GM19452 (cell line): ENCODE results near the gene TLDC2.
"Not testable (repeated sequence)": the region's sequence is repeated elsewhere in the genome, so short reads cannot be mapped to it uniquely, and the experiment has no call there.

ENCODE experiments used
- ATAC-seq: cut with Tn5 transposase; IDR thresholded peaks from one replicate; pipeline ENCODE4 v1.9.1; 2021; ENCODE audit not compliant: unreplicated experiment

TLDC2 gene

GRCh38 chr20:36905566-36905965, 29.6 kb downstream of the TLDC2 start:
- not testable (repeated sequence) for ATAC-seq

- ATAC-seq, result not testable (repeated sequence)
Observed at GRCh38 chr20:36906086-36906485, 30.1 kb downstream of the TLDC2 start.

- no peak for ATAC-seq
Observed at GRCh38 chr20:36908603-36909002, 32.7 kb downstream of the TLDC2 start.

GRCh38 chr20:36916199-36916598, 40.3 kb downstream of the TLDC2 start:
- ATAC-seq, result no peak

- ATAC-seq, result no peak
Observed at GRCh38 chr20:36917240-36917639, 41.3 kb downstream of the TLDC2 start.

GRCh38 chr20:36917943-36918342, 42.0 kb downstream of the TLDC2 start:
- ATAC-seq, result no peak

GRCh38 chr20:36919715-36920333, 43.9 kb downstream of the TLDC2 start:
- no peak for ATAC-seq

- ATAC-seq, result no peak
Observed at GRCh38 chr20:36920334-36920730, 44.4 kb downstream of the TLDC2 start.

GRCh38 chr20:36924167-36925045, 48.5 kb downstream of the TLDC2 start:
- ATAC-seq, result no peak

GRCh38 chr20:36925234-36925633, 49.3 kb downstream of the TLDC2 start:
- ATAC-seq, result no peak

GRCh38 chr20:36926653-36927200, 50.8 kb downstream of the TLDC2 start:
- no peak for ATAC-seq

GRCh38 chr20:36927704-36928103, 51.8 kb downstream of the TLDC2 start:
- ATAC-seq, result no peak

GRCh38 chr20:36929290-36929689, 53.4 kb downstream of the TLDC2 start:
- no peak for ATAC-seq

GRCh38 chr20:36929691-36930090, 53.8 kb downstream of the TLDC2 start:
- no peak for ATAC-seq

- not testable (repeated sequence) for ATAC-seq
Observed at GRCh38 chr20:36932067-36932466, 56.1 kb downstream of the TLDC2 start.

GRCh38 chr20:36932476-36933426, 56.8 kb downstream of the TLDC2 start:
- ATAC-seq, result no peak

GRCh38 chr20:36933571-36933970, 57.6 kb downstream of the TLDC2 start:
- not testable (repeated sequence) for ATAC-seq

GRCh38 chr20:36936341-36936740, 60.4 kb downstream of the TLDC2 start:
- ATAC-seq, result no peak

GRCh38 chr20:36936761-36937401, 60.9 kb downstream of the TLDC2 start:
- ATAC-seq, result not testable (repeated sequence)

- ATAC-seq, result no peak
Observed at GRCh38 chr20:36937402-36937770, 61.4 kb downstream of the TLDC2 start.
